ENCODE measurements around the gene ARHGAP28. TPM values are rescaled to one million over a fixed set of nuclear protein-coding genes. Genes with fewer than 3 reads are reported as not detected.

ARHGAP28 gene
- total RNA-seq, 1 experiment from 2014 or later: 9.2 TPM

DNA sequence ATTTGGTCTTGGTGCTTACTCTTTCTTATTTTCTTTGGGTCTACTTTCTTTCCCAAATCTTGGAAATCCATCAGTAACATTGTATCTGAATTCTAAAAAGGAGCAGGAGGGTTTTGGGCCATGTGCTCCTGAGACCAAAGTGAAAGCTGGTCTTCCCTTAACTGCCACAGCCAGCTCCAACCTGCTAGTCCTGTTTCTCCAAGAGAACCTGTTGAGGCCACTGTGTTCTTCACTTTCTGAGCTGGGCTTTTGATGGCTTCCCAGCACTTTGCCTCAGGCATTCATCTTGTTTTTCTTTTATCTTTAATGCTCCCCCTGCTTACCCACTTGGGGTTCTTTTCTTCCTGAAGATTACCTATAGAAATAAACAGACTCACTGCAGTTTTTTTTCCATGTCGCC, 53.3 kb downstream of the ARHGAP28 start:
- TF ChIP-seq CTCF (conservative IDR thresholded peaks at IDR 0.05): no peak
- Histone ChIP-seq H3K4me2 (ENCODE audit: insufficient read depth, insufficient read length, low read length) (no peak overlapping the region), H3K4me1 (ENCODE audit: insufficient read depth, low read length) (peaks cover 14% of the 10 kb centered on the region; the same call in 1 of the 2 replicates), H3K4ac (ENCODE audit: low read depth, low read length) (no peak overlapping the region), H2BK20ac (ENCODE audit: low read depth, low read length, poor library complexity, severe bottlenecking) (no peak overlapping the region), H2BK12ac (ENCODE audit: insufficient read length, low read depth, low read length) (no peak overlapping the region), H3K56ac (ENCODE audit: insufficient read length, low read depth, low read length) (no peak overlapping the region), H3K79me1 (ENCODE audit: insufficient read depth, low read depth, low read length, poor library complexity, severe bottlenecking) (no peaks in the 10 kb centered on the region), H2BK5ac (ENCODE audit: insufficient read length, low read length) (no peak overlapping the region), H4K20me1 (ENCODE audit: control insufficient read depth, insufficient read depth, insufficient read length) (no peaks in the 10 kb centered on the region), H3K9me3 (ENCODE audit: control insufficient read depth, low read depth, low read length) (no peaks in the 10 kb centered on the region), H3K27ac (ENCODE audit: insufficient read length, low read depth, low read length) (no peak overlapping the region), H3K9ac (ENCODE audit: extremely low read depth, insufficient read length, low read length) (no peak overlapping the region), H3K14ac (ENCODE audit: insufficient read depth, low read length) (no peak overlapping the region), H4K91ac (ENCODE audit: insufficient read length, low read depth, low read length) (no peak overlapping the region), H3K23me2 (ENCODE audit: insufficient read length, low read depth, low read length, poor library complexity, severe bottlenecking) (no peaks in the 10 kb centered on the region), H3K79me2 (ENCODE audit: insufficient read depth, low read length) (no peaks in the 10 kb centered on the region; the same call in 1 of the 2 replicates), H3K27me3 (ENCODE audit: insufficient read depth, low read length) (no peaks in the 10 kb centered on the region), H3K18ac (ENCODE audit: insufficient read length, low read depth, low read length) (no peak overlapping the region), H2BK15ac (ENCODE audit: low read depth, low read length) (no peak overlapping the region), H3K23ac (ENCODE audit: insufficient read length, low read depth, low read length) (no peak overlapping the region), H2AK5ac (ENCODE audit: insufficient read length, low read length) (no peak overlapping the region), H4K8ac (replicated peaks; ENCODE audit: insufficient read length, low read depth, low read length) (no peak overlapping the region), H4K5ac (ENCODE audit: insufficient read length, low read depth, low read length) (no peak overlapping the region), H2BK120ac (ENCODE audit: low read depth, low read length, poor library complexity, severe bottlenecking) (no peak overlapping the region), H3T11ph (ENCODE audit: low read length) (no peak overlapping the region), H2AFZ (ENCODE audit: low read length) (no peak overlapping the region)
- WGBS (ENCODE audit: extremely low coverage, insufficient read length, low lambda C conversion rate): no CpG with 5 or more reads among the region's 1 CpG
- no peaks in the 10 kb centered on the region for H3K27me3 Mint-ChIP-seq (ENCODE audit: low read depth)
- H3K27ac Mint-ChIP-seq: no peak overlapping the region
- no peak overlapping the region for H3K4me3 Mint-ChIP-seq
- H3K4me1 Mint-ChIP-seq: peaks cover 37% of the 10 kb centered on the region in 2 experiments
- DNase-seq: no peak
- peaks cover 1 to 2% (median 1%) of the 10 kb centered on the region in 3 experiments for H3K36me3 Mint-ChIP-seq (ENCODE audit: insufficient read depth in 1 of 3, low read depth in 3 of 3)
- peaks cover under 1 to 1% of the 10 kb centered on the region in 2 experiments for H3K9me3 Mint-ChIP-seq
